ENCODE results near the gene BDP1.
"Not testable (repeated sequence)": the region's sequence is repeated elsewhere in the genome, so short reads cannot be mapped to it uniquely, and the experiment has no call there.

The BDP1 gene

DNA sequence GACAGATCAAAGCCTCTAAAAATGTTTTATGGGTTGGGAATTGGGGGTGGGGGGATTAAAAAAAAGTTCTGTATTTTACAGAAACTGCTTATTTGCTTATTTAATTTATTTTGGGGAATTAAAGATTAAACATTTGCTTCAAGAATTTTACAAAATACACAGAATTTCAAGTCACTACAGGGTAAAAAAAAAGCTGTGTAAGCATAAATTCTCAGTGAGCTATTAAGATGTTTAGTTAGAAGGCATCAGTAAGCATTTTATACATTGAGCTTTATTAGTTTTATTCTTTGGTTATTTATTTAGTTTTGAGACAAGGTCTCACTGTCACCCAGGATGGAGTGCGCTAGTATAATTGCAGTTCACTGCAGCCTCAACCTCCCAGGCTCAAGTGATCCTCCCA lies 5.2 kb downstream of the BDP1 start:
- no peak for DNase-seq (ENCODE audit: low read depth)

DNA sequence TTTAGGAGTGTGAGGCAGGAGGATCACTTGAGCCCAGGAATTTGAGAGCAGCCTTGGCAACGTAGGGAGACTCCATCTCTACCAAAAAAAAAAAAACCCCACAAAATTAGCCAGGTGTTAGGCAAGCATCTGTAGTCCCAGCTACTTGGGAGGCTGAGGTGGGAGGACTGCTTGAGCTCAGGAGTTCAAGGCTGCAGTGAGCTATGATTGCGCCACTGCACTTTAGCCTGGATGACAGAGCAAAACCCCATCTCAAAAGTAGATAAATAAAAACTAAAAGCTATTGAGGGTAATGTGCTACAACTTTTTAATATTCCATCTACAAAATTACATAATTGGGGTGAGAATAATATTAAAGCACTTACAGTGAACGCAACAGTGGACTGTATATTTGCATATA lies 5.9 kb downstream of the BDP1 start:
- no peak for DNase-seq (ENCODE audit: low read depth)

DNA sequence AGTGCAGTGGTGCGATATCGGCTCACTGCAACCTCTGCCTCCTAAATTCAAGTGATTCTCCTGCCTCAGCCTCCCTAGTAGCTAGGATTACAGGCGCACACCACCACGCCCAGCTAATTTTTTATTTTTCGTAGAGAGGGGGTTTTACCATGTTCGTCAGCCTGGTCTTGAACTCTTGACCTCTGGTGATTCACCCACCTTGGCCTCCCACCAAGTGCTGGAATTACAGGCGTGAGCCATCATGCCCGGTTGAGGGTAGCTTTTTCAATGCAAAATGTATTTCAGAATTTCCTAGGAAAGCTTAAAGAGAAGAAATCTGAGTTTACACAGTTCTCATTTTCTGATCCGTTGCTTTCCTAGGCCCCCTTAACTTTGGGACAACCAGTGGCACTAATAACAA lies 15.7 kb downstream of the BDP1 start:
- DNase-seq (ENCODE audit: low read depth): no peak

GRCh38 chr5:71475788-71476384 lies 20.4 kb downstream of the BDP1 start:
- no peak for DNase-seq (ENCODE audit: low read depth)

GRCh38 chr5:71481441-71481840 lies 26.0 kb downstream of the BDP1 start:
- DNase-seq (ENCODE audit: low read depth): no peak

DNA sequence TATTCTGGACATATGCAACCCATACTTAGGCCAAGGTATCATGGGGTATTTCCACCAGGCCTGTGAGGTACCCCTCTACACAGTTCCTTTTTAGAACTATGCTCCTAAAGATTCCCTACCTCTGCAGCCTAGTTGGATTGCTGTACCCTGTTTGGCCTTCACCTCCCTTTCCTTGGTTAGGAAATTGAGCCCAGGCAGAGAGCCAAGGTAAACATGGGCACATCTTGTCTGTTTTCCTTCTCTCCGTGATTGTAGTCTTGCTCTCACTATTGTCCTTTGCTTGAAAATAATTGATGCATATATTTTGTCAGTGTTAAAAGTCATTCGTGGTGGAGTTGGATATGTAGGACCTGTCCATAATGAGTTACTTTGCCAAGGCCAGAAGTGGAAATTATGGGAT lies 26.7 kb downstream of the BDP1 start:
- no peak for DNase-seq (ENCODE audit: low read depth)

GRCh38 chr5:71483355-71483754 lies 27.9 kb downstream of the BDP1 start:
- DNase-seq (ENCODE audit: low read depth): no peak

- DNase-seq (ENCODE audit: low read depth): no peak
Observed at GRCh38 chr5:71492817-71493615, 37.6 kb downstream of the BDP1 start.

DNA sequence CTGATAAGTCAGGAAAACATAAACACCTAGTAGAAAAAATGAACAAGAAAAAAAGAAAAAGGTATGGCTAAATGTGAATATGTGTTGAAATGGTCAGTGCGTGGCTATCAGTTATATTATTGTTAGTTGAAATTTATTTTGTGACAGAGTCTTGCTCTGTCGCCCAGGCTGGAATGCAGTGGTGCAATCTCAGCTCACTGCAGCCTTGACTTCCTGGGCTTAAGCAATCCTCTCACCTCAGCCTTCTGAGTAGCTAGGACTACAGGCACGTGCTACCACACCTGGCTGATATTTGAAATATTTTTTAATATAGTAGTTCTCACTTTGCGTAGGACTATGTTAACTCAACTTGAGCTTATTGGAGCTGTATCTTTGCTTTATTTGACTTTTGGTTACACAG lies 38.8 kb downstream of the BDP1 start:
- DNase-seq (ENCODE audit: low read depth): not testable (repeated sequence)

- DNase-seq (ENCODE audit: low read depth): not testable (repeated sequence)
Observed at GRCh38 chr5:71498756-71499155, 43.3 kb downstream of the BDP1 start.

- no peak for DNase-seq (ENCODE audit: low read depth)
Observed at GRCh38 chr5:71503536-71503935, 48.1 kb downstream of the BDP1 start.

DNA sequence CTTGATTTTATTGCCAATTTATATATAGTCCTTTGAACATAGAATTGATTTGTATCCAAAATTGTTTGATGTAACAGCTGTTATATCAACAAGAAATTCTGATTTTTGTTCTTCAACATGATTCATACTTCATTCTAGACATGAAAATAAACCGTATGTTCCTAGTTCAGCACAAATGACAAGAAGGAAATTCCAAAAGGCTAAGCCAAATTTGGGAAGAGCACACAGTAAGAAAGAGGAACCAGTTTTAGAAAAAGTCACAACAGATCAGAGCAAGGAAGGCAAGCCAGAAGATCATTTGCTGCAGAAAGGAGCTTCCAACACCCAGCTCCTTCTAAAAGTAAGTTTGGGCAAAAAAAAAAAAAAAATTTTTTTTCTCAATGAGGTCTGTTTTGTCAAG lies 66.7 kb downstream of the BDP1 start:
- DNase-seq (ENCODE audit: low read depth): no peak

DNA sequence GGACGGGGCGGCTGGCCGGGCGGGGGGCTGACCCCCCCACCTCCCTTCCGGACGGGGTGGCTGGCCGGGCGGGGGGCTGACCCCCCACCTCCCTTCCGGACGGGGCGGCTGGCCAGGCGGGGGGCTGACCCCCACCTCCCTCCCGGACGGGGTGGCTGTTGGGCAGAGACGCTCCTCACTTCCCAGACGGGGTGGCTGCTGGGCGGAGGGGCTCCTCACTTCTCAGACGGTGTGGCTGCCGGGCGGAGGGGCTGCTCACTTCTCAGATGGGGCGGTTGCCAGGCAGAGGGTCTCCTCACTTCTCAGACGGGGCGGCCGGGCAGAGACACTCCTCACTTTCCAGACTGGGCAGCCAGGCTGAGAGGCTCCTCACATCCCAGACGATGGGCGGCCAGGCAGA lies 70.2 kb downstream of the BDP1 start:
- DNase-seq (ENCODE audit: low read depth): not testable (repeated sequence)

GRCh38 chr5:71528206-71528605 lies 72.8 kb downstream of the BDP1 start:
- DNase-seq (ENCODE audit: low read depth): no peak

- no peak for DNase-seq (ENCODE audit: low read depth)
Observed at GRCh38 chr5:71529682-71530081, 74.2 kb downstream of the BDP1 start.

GRCh38 chr5:71533142-71533541 lies 77.7 kb downstream of the BDP1 start:
- DNase-seq (ENCODE audit: low read depth): no peak

- DNase-seq (ENCODE audit: low read depth): no peak
Observed at GRCh38 chr5:71533615-71534014, 78.2 kb downstream of the BDP1 start.

DNA sequence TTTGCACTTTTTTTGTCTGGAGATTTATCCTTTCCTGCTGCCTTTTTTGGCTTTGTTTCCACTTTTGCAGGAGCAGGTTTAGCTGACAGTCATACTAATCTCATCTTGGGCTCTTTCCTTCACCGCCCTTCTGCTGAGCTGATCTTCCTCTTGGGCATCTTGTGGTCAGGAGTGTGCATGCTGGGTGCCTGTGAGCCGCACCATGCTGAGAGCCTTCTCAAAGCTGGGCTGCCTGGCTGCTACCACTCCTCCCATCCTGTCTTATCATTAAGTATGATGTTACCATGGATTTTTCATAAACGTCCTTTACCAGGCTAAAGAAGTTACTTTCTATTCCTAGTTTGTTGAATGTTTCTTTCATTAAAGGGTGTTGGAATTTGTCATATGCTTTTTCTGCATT lies 82.2 kb downstream of the BDP1 start:
- no peak for DNase-seq (ENCODE audit: low read depth)

DNA sequence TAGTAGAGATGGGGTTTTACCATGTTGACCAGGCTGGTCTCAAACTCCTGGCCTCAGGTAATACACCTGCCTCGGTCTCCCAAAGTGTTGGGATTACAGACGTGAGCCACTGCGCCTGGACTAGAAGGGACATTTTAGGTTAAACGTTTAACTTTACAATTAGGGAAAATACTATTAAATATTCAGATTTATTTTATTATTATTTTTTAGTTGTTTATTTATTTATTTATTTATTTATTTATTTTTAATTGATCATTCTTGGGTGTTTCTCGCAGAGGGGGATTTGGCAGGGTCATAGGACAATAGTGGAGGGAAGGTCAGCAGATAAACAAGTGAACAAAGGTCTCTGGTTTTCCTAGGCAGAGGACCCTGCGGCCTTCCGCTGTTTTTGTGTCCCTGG lies 95.4 kb downstream of the BDP1 start:
- DNase-seq (ENCODE audit: low read depth): not testable (repeated sequence)

DNA sequence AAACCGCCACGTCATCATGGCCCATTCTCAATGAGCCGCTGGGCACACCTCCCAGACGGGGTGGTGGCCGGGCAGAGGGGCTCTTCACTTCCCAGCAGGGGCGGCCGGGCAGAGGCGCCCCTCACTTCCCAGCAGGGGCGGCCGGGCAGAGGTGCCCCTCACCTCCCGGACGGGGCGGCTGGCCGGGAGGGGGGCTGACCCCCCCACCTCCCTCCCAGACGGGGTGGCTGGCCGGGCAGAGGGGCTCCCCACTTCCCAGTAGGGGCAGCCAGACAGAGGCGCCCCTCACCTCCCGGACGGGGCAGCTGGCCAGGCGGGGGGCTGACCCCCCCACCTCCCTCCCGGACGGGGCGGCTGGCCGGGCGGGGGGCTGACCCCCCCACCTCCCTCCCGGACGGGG lies 96.1 kb downstream of the BDP1 start:
- not testable (repeated sequence) for DNase-seq (ENCODE audit: low read depth)

GRCh38 chr5:71552026-71552749 lies 96.7 kb downstream of the BDP1 start:
- DNase-seq (ENCODE audit: low read depth): not testable (repeated sequence)

GRCh38 chr5:71563161-71563560 lies 107.7 kb downstream of the BDP1 start:
- no peak for DNase-seq (ENCODE audit: low read depth)

- DNase-seq (ENCODE audit: low read depth): no peak
Observed at GRCh38 chr5:71564895-71565294, 109.4 kb downstream of the BDP1 start.

Measured in activated T-cell treated with anti-CD3 and anti-CD28 coated beads for 1 hour (primary cell).